A549 (cell line): ENCODE data around the gene NFIA. TPM values are rescaled to one million over a fixed set of nuclear protein-coding genes. Genes with fewer than 3 reads are reported as not detected.
A peak's percentile ranks its signal among the peaks of the same experiment; 100 is the strongest.

ENCODE experiments used
- ATAC-seq, 2 experiments: fragments of 200-7000 bp in 1 of 2; fragments of >200 bp in 1 of 2; cut with Nextera tagmentation in 1 of 2; cut with Tn5 transposase in 1 of 2; 3 replicates each; pipeline versions ENCODE4 v1.8.0 to v1.9.1; 2018 to 2020; ENCODE audit warnings: mild to moderate bottlenecking in 1 of 2, moderate library complexity in 1 of 2
- CTCF ChIA-PET: fragments of 300-600 bp; sonication (Branson Sonifier 250); formaldehyde crosslinking; extraction: SDS; loops from one replicate; lab custom pipeline; 2021; ENCODE audit warnings: antibody characterized with exemption, inconsistent platforms; lab: Yijun Ruan, JAX
- POLR2A ChIA-PET: fragments of 350-600 bp; formaldehyde crosslinking; extraction: SDS; loops from one replicate; lab custom pipeline; 2021; ENCODE audit warnings: antibody characterized with exemption, inconsistent platforms; lab: Yijun Ruan, JAX
- DNase-seq, 2 experiments: peaks; one replicate each; pipeline versions ENCODE4 v3.0.0 to v3.0.0-alpha.2; 2011 to 2016; ENCODE audit warnings: low read depth in 1 of 2, low spot score in 1 of 2
- FAIRE-seq: peaks from 2 replicates; lab custom pipeline; 2011; peaks lifted over from hg19 to GRCh38; lab: Jason Lieb, UNC
- H3K27ac ChIP-seq, 2 experiments: fragments of >200 bp; sonication (Bioruptor Twin); formaldehyde crosslinking; 3 replicates each; pipeline ENCODE4 v1.5.1; 2016 to 2017
- H3K4me1 ChIP-seq: fragments of >200 bp; sonication (Bioruptor Twin); formaldehyde crosslinking; 3 replicates; pipeline ENCODE4 v1.6.1; 2016
- H3K4me2 ChIP-seq: fragments of >200 bp; sonication (Bioruptor Twin); formaldehyde crosslinking; 3 replicates; pipeline ENCODE4 v1.6.1; 2016
- H3K4me3 ChIP-seq: fragments of >200 bp; sonication (Bioruptor Twin); formaldehyde crosslinking; 3 replicates; pipeline ENCODE4 v1.5.1; 2016
- H3K9me3 ChIP-seq: fragments of >200 bp; sonication (Bioruptor Twin); formaldehyde crosslinking; 3 replicates; pipeline ENCODE4 v1.6.1; 2016
- CBX8 ChIP-seq: fragments of 200-600 bp; sonication (generic); IDR thresholded peaks from 2 replicates; pipeline ENCODE4 v1.6.1; 2016
- CHD2 ChIP-seq: fragments of 150-350 bp; IDR thresholded peaks from 2 replicates; pipeline ENCODE4 v1.6.1; 2014; ENCODE audit warnings: low read length; ENCODE audit not compliant: partially characterized antibody
- E2F6 ChIP-seq: IDR thresholded peaks from 2 replicates; pipeline ENCODE4 v1.6.1; 2012; ENCODE audit warnings: low read depth, borderline replicate concordance
- FOSB ChIP-seq: fragments of 250-450 bp; sonication (Bioruptor Pico); IDR thresholded peaks from 2 replicates; pipeline ENCODE4 v1.5.0; 2020; ENCODE audit warnings: mild to moderate bottlenecking, moderate library complexity
- FOSL2 ChIP-seq, 2 experiments: fragments of 450-650 bp in 1 of 2; fragments of >200 bp in 1 of 2; sonication (Bioruptor Twin) in 1 of 2; formaldehyde crosslinking; IDR thresholded peaks; 2 replicates each; pipeline versions ENCODE4 v1.5.0 to v1.6.1; 2016 to 2020; ENCODE audit warnings: mild to moderate bottlenecking in 1 of 2, moderate library complexity in 1 of 2
- FOXS1 ChIP-seq: fragments of 250-450 bp; sonication (Bioruptor Pico); IDR thresholded peaks from 2 replicates; pipeline ENCODE4 v1.5.0; 2020; ENCODE audit warnings: mild to moderate bottlenecking, moderate library complexity
- GATA3 ChIP-seq: IDR thresholded peaks from 2 replicates; pipeline ENCODE4 v1.6.1; 2012; ENCODE audit warnings: borderline replicate concordance
- HES2 ChIP-seq: fragments of >200 bp; sonication (Bioruptor Twin); formaldehyde crosslinking; IDR thresholded peaks from 2 replicates; pipeline ENCODE4 v1.6.1; 2016
- HOXA7 ChIP-seq: fragments of 250-450 bp; sonication (Bioruptor Pico); IDR thresholded peaks from 2 replicates; pipeline ENCODE4 v1.5.0; 2020; ENCODE audit warnings: mild to moderate bottlenecking, moderate library complexity
- JUN ChIP-seq, 2 experiments: fragments of >200 bp; sonication (Bioruptor Twin); formaldehyde crosslinking; IDR thresholded peaks; 2 replicates in 1 of 2; 3 replicates in 1 of 2; pipeline ENCODE4 v1.6.1; 2016 to 2017
- KDM1A ChIP-seq: fragments of 200-600 bp; sonication (generic); IDR thresholded peaks from 2 replicates; pipeline ENCODE4 v1.6.1; 2016; ENCODE audit warnings: low read depth, mild to moderate bottlenecking
- NPAS2 ChIP-seq: fragments of 250-450 bp; sonication (Bioruptor Pico); IDR thresholded peaks from 2 replicates; pipeline ENCODE4 v1.8.0; 2022; ENCODE audit warnings: mild to moderate bottlenecking, moderate library complexity, borderline replicate concordance
- NR3C1 ChIP-seq: fragments of >200 bp; sonication (Bioruptor Twin); formaldehyde crosslinking; IDR thresholded peaks from 3 replicates; pipeline ENCODE4 v1.6.1; 2017
- PHF8 ChIP-seq: fragments of 200-600 bp; sonication (generic); IDR thresholded peaks from 2 replicates; pipeline ENCODE4 v1.6.1; 2016; ENCODE audit warnings: low read depth, mild to moderate bottlenecking, antibody characterized with exemption, moderate library complexity, borderline replicate concordance
- RCOR1 ChIP-seq: fragments of 150-350 bp; IDR thresholded peaks from 2 replicates; pipeline ENCODE4 v1.6.1; 2014; ENCODE audit warnings: antibody characterized with exemption, low read length, low read depth
- SREBF2 ChIP-seq: fragments of 450-650 bp; IDR thresholded peaks from 2 replicates; pipeline ENCODE4 v1.6.1; 2014; ENCODE audit warnings: mild to moderate bottlenecking, moderate library complexity
- TFCP2L1 ChIP-seq: fragments of 250-450 bp; sonication (Bioruptor Pico); IDR thresholded peaks from 2 replicates; pipeline ENCODE4 v1.5.0; 2021; ENCODE audit warnings: mild to moderate bottlenecking
- TP53 ChIP-seq: fragments of 250-450 bp; sonication (Bioruptor Pico); IDR thresholded peaks from 2 replicates; pipeline ENCODE4 v1.5.0; 2021; ENCODE audit warnings: mild to moderate bottlenecking, moderate library complexity
- ZC3H11A ChIP-seq: fragments of 450-650 bp; IDR thresholded peaks from 2 replicates; pipeline ENCODE4 v1.6.1; 2014; ENCODE audit warnings: antibody characterized with exemption, mild to moderate bottlenecking
- ZFP36 ChIP-seq: fragments of 450-650 bp; IDR thresholded peaks from 2 replicates; pipeline ENCODE4 v1.6.1; 2014; ENCODE audit warnings: borderline replicate concordance; ENCODE audit not compliant: partially characterized antibody
- ZNF302 ChIP-seq: fragments of 250-450 bp; sonication (Bioruptor Pico); IDR thresholded peaks from 2 replicates; pipeline ENCODE4 v1.9.0; 2021; ENCODE audit warnings: inconsistent platforms, mild to moderate bottlenecking, moderate library complexity
- WGBS: methylation state at CpG from one replicate; pipeline ENCODE4 v1.1.6; 2017; ENCODE audit errors: missing lambda C conversion rate; 5-methylcytosine and 5-hydroxymethylcytosine counted together
- polyA plus RNA-seq, 4 experiments: library from polyadenylated mRNA; depleted of rRNA in 3 of 4; stranded (reverse); fragments of >200 nt; fragmentation: RNase III in 1 of 4; extraction: RNeasy Plus Mini Kit Qiagen cat#74134 plus additional on column Dnase treatment in 1 of 4; gene quantifications; 2 replicates in 3 of 4; 3 replicates in 1 of 4; pipeline ENCODE4 v1.2.3, GENCODE V29; 2011 to 2017
- TF ChIP-seq, protein P1 (sequence below): IDR thresholded peaks from 2 replicates; pipeline ENCODE4 v1.6.1; 2012

Gene NFIA
- polyA plus RNA-seq, 2 of the 4 experiments (the other 2 are of a cell fraction): 6.5 to 25.8 TPM

DNA sequence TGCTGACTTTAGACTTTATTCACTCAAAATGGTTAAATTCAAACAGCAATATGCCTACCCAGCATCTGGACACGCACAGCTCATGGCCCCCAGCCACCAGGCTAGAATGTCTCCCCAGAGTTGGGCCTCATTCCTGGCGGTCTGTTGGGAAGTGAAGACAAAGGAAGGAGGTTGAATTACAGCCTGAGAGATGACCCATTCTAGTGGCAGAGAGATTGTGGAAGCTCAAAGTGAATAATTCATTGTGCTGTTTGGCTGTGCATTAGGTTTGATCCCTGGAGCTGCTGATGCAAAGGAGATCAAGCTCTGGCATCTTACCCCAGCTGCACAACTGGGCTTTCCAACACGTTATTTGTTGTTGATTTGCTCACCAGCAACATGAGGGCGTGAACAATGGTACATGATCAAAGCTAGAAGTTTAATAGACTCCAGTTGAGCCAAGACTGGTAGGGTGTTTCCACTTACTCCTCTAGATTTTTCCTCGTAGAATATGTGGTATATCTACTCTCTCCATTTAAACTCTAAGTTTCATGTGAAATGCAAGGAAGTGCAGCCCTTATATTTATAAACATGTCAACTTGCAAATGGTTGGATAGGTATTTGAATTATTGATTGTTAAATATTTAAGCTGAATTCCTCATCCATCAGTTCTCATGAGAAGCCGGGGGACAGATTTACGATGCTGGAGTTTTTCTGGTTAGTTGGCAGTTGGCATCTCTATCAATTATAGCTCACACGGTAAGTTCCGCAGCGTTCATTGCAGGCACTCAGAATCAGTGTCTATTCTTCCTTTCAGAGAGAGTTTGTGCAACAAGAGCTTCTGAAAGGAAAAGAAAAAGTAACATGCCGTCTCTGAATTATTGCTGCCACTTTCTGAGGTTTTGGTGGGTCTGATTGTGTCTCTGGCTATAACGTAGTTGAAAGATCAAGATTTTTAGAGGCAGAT lies 419.9 kb downstream of the NFIA start:
- H3K4me2 ChIP-seq: no peak overlapping the region
- POLR2A ChIA-PET: no interaction called here
- H3K4me1 ChIP-seq: peaks cover 8% of the 10 kb centered on the region
- no peak for ATAC-seq
- 74% methylated on average over 12 of the region's 12 CpGs for WGBS
- DNase-seq: no peak
- TF ChIP-seq FOSL2 (IDR thresholded peaks at IDR 0.05) (no peak), FOSL2 (CRISPR knock-in tag; IDR thresholded peaks at IDR 0.05) (no peak), ZFP36 (no peak), JUN (IDR thresholded peaks at IDR 0.05) (no peak), FOSB (no peak), PHF8 (no peak), NR3C1 (no peak), NPAS2 (CRISPR knock-in tag) (no peak), TFCP2L1 (CRISPR knock-in tag) (no peak), E2F6 (no peak), CBX8 (no peak), GATA3 (no peak), KDM1A (no peak)
- TF ChIP-seq, protein P1, sequence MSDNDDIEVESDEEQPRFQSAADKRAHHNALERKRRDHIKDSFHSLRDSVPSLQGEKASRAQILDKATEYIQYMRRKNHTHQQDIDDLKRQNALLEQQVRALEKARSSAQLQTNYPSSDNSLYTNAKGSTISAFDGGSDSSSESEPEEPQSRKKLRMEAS: no peak
- CTCF ChIA-PET: interaction anchor here (0.5 to 1.0 kb wide), 2 partner anchors 50 to 1525 kb away, joined by 3 to 4 read pairs; no protein-coding TSS in a partner anchor
- FAIRE-seq: no peak
- H3K9me3 ChIP-seq: no peaks in the 10 kb centered on the region
- peak overlapping the region in 1 of 2 experiments; percentile 11; a peak in 1 of 6 replicates for H3K27ac ChIP-seq
- no peak overlapping the region for H3K4me3 ChIP-seq

- WGBS: 95% methylated on average over 1 of the region's 1 CpG
- no peak for FAIRE-seq
- Histone ChIP-seq H3K27ac (no peak overlapping the region), H3K9me3 (no peaks in the 10 kb centered on the region), H3K4me1 (0 out of 3 replicates have a peak, but pooled peaks cover 6% of the 10 kb centered on the region), H3K4me2 (no peak overlapping the region), H3K4me3 (no peak overlapping the region)
- no peak for DNase-seq
- no peak for ATAC-seq
- TF ChIP-seq TP53 (CRISPR knock-in tag) (no peak), CHD2 (no peak), JUN (IDR thresholded peaks at IDR 0.05) (no peak), GATA3 (no peak), PHF8 (no peak), FOXS1 (no peak), SREBF2 (no peak), ZC3H11A (no peak), HOXA7 (CRISPR knock-in tag) (no peak), ZNF302 (CRISPR knock-in tag) (no peak), ZFP36 (no peak), RCOR1 (no peak)
- CTCF ChIA-PET: no interaction called here
- POLR2A ChIA-PET: no interaction called here
These were observed 421.9 kb downstream of the NFIA start for GRCh38 chr1:61504305-61504704.

GRCh38 chr1:61504852-61505390 lies 422.6 kb downstream of the NFIA start:
- Histone ChIP-seq H3K4me2 (peak overlapping the region; percentile 9; the same call in 1 of the 3 replicates), H3K27ac (peak overlapping the region in 1 of 2 experiments; percentile 62; a peak in 2 of 6 replicates), H3K9me3 (no peaks in the 10 kb centered on the region), H3K4me3 (no peak overlapping the region), H3K4me1 (0 out of 3 replicates have a peak, but pooled peaks cover 6% of the 10 kb centered on the region)
- WGBS: 82% methylated on average over 4 of the region's 4 CpGs
- ATAC-seq (no peak), DNase-seq (no peak), FAIRE-seq (no peak)
- ChIA-PET POLR2A (no interaction called here), CTCF (no interaction called here)
- no peak for TF ChIP-seq HES2
